A204.1 (cell line): Measurements from ENCODE around the gene JOSD2.
"Not testable (repeated sequence)": the region's sequence is repeated elsewhere in the genome, so short reads cannot be mapped to it uniquely, and the experiment has no call there.

Experiments used
- FAIRE-seq: peaks from 2 replicates; lab custom pipeline; 2012; peaks lifted over from hg19 to GRCh38; lab: Jason Lieb, UNC

The JOSD2 gene

DNA sequence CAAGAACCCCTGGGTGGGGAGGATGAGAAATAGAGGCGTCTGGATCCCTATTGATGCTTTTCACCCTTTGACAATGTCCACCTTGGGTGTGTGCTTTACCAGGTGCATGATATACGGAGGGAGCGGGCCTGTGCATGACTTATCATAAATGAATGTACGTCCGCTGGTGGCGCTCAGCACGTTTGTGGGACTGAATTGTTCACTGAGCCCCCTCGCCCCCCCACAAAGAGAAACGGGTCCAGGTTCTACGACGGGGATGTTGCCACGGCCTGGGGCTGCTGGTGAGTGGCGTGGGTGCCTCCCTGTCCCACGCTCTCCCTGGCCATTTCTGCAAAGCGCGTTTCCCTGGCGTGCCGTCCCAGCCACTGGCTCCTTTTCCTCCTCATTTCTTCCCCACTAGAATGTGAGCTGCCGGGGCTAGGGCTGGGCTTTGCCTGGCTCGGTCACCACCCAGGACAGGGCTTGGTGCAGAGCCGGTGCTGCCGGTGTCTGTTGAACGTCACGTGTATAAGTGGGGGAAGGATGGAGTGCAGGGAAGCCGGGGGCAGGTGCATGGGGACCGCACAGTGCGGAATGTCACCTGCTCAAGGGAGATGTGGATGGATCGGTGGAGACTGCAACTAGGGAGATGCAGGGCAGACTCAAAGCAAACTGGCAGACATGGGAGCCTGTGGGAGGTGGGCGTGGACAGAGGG, 35.7 kb upstream of the JOSD2 start:
- no peak for FAIRE-seq

- FAIRE-seq = no peak
These were observed 32.0 kb upstream of the JOSD2 start for GRCh38 chr19:50542943-50543342.

DNA sequence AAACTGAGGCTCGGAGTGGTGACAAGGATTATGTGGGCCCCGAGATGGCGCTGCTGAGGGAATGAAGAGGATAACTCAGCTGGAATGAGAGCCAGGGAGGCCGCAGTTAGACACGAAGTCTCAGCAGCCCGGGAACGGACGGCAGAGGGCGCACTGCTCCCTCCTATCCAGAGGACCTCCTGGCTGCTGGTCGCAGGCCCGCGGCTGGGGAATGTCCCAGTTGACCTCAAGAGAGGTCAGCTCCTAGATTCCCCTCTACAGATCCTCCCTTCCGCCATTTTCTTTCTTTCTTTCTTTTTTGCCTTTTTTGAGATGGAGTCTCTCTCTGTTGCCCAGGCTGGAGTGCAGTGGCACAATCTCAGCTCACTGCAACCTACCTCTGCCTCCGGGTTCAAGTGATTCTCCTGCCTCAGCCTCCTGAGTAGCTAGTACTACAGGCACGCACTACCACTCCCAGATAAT, 26.8 kb upstream of the JOSD2 start:
- peak; percentile 66 for FAIRE-seq

DNA sequence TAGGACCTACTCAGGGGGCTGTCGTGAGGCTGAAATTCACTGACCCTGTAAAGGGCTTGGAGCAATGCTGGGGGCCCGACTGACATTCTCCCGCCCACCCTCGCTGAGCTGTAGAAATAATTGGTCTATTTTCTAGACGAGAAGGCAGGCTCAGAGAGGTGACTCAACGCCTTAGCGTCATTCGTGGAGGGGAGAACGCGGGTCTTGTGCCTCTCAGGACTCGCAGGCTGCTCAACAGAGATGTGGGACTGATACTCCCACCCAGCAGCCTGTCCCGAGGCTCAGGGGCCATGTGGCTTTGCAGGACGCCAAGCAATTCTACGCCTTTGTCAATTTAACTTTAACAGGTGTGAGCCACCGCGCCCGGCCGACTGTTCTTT, 26.3 kb upstream of the JOSD2 start:
- no peak for FAIRE-seq

DNA sequence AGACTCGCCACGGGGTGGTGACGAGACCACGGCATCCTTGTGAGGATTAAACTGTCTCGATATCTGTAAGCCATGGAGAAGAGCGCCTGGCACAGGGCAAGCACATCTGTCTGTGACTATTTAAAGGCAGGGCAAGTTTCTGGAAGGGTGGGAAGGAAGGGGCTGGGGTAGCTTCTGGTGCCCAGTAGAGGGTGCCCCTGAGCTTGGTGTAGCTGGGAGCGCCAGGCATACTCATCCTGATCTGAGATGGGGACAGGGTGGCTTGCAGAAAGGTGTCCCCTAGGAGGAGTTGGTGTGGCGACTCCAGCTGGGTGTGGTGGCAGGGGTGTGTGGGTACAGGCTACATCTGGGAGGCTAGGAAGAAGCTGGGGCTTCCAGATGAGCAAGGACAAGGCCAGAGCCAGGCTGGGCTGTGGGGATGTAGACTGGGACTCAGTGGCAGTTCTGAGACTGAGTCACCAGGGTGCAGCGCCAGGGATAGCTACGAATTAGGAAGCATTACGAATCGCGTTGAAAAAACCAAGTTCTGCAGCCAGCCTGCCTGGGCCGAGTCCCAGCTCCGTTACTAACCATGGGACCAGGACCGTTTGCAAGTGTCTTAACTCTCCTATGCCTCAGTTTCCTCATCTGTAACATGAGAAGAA, 25.8 kb upstream of the JOSD2 start:
- no peak for FAIRE-seq

DNA sequence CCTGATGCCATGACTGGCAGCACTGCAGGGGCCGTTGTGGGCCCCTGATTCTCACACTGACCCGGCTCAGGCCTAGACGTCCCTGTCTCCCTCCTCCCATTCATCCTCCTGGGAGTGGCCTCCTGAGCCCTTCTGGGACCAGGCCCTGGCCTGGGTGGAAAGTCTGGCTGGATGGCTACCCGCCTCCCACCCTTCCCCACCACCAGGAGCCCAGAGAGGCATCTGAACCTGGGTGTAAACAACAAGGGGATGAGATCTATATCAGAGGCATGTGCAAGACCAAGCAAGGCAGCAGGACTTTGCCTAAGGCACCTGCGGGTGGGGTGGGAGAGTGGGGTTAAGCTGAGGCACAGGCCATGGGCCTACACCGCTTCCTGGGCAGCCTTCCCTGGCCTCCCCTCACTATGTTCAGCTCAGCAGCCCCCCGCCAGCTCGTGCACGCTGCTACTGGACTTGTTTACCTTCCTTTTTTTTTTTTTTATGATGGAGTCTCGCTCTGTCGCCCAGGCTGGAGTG, 24.7 kb upstream of the JOSD2 start:
- no peak for FAIRE-seq

GRCh38 chr19:50534478-50534877, 23.5 kb upstream of the JOSD2 start:
- FAIRE-seq = no peak

DNA sequence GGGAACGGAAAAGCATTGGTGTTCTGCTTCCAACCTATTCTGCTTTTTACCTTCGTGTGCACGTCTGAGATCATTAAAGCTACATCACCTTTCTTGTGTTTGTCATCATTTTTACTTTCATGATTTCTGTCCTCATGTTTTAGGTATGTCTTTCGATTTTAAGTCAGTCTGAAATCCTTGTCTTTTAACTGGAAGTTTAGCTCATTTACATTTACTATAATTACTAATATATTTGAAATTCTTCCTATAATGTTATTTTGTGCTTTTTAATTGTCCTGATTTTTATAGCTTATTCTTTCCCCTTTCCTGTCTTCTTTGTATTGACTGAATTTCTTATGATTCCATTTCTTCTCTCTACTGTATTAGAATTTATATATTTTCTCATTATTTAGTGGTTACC, 22.0 kb upstream of the JOSD2 start:
- FAIRE-seq = no peak

DNA sequence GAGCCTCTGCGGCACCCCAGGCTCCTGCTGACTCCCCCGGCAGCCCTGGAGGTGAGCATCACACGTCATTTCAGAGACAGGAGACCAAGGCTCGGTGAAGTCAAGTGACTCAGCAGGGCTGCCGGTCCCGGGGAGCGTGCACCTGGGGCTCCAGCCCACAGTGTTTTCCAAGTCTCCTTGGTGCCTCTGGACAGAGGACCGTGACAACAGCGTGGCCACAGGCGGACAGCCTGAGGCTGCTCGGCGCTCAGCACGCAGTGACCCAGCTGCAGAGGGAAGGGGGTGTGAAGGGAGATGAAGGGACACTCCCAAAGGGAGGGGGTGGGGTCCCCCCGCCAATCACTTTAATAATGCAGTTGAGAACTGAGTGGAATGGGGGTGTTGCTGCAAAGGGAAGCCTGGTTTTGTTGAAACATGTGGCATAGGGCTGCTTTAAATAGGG, 20.2 kb upstream of the JOSD2 start:
- FAIRE-seq = no peak

DNA sequence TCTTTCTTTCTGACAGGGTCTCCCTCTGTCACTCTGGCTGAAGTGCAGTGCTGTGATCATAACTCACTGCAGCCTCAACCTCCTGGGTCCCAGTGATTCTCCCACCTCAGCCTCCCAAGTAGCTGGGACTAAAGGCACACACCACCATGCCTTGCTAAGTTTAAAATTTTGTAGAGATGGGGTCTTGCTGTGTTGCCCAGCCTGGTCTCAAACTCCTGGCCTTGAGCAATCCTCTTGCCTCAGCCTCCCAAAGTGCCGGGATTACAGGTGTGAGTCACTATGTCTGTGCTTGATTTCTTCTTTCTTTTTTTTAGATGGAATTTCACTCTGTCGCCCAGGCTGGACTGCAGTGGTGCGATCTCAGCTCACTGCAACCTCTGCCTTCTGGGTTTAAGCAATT, 17.1 kb upstream of the JOSD2 start:
- FAIRE-seq = not testable (repeated sequence)

DNA sequence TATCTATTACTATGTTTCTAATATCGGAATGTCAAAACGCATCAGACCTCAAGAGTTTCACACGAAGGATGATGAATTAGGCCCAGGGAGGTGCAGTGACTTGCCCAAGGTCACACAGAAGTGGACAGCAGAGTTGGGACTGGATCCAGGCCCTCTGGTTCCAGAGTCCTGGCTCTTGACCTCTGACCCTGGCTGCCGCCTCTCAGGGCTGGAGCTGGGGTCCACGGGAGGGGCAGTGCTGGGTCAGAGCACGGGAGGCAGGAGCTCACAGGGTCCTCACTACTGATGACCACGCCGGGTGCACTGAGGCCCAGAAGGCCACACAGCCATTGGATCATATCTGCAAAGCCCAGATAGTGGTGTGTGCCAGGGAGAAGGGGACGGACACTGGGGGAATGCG, 11.9 kb upstream of the JOSD2 start:
- no peak for FAIRE-seq

DNA sequence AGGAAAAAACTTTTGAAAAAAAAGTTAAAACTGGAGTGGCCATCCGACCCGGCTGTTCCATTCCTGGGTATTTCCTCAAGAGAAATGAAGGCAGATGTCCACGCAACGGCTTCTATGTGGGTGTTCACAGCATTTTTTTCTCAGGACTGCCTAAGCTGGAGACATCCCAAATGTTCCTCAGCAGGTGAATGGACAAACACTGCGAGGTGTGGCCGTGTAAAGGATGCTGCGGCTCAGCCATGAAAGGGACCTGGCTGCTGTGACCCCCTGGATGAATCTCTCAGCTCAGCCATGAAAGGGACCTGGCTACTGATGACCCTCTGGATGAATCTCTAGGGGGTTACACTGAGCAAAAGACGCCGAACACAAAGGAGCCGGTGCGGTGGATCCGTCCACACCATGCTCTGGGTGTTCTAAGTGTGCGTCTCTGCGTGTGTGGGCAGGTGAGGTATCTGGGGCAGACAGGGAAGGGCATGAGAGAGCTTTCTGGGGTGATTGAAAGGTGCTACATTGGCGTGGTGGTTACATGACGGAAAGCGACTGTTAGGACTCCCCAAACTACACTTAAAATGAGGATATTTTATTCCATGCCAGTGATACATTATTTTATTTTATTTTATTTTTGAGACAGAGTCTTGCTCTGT, 10.0 kb upstream of the JOSD2 start:
- FAIRE-seq = no peak

DNA sequence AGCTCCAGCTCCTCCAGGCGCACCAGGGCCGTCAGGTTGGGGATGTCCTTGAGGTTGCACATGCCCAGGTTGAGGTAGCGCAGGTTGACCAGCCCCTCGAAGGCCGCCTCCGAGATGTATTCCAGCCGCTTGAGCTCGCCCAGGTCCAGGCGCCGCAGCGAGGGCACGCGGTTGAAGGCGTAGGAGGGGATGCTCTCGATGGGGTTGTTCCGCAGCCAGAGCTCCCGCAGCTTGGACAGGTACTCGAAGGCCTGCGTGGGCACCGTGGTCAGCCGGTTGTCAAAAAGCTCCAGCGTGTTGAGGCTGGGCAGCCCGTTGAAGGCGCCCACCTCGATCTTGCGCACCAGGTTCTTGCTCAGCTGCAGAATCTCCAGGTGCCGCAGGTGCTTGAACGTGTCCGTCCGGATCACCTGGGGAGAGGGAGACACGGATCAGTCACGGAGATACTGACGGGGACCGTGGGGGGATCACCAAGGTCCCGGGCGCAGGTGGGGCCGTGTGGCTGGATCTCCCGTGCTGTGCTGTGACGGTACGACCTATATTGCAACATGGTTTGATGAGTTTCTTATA, 8.1 kb upstream of the JOSD2 start:
- no peak for FAIRE-seq

DNA sequence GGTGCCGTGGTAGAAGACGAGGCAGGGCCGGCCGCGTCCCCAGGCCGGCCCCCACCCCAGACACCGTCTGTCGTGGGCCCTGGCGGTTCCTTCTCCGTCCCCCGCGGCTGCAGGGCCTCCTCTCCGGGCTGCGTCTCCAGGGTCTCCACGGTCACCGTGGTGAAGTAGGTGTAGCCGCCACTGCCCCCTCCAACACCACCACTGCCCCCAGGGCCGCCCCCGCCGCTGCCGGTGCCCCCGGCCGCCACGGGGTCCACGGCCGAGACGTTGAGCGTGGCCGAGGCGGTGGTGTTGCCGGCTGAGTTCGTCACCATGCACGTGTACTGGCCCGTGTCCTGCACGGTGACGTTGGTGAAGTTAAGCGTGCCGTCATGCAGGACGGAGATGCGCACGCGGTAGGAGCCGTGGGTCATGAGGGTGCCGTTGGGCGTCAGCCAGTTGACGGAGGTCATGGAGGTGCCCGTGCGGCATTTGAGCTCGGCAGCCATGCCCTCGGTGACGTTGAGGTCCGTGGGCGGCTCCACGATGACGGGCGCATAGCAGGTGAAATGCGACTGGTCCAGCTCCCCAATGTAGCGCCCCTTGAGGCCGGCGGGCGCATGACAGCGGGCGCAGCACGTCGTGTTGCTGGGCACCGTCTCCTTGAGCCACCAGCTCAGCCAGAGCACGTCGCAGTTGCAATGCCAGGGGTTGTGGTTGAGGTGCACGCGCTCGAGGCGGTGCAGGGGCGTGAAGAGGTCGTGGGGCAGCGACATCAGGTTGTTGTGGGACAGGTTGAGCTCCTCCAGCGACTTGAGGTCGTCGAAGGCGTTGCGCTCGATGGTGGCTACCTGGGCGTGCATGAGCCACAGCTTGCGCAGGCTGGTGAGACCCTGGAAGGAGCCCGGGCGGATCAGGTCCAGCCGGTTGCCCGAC, 7.4 kb upstream of the JOSD2 start:
- no peak for FAIRE-seq

DNA sequence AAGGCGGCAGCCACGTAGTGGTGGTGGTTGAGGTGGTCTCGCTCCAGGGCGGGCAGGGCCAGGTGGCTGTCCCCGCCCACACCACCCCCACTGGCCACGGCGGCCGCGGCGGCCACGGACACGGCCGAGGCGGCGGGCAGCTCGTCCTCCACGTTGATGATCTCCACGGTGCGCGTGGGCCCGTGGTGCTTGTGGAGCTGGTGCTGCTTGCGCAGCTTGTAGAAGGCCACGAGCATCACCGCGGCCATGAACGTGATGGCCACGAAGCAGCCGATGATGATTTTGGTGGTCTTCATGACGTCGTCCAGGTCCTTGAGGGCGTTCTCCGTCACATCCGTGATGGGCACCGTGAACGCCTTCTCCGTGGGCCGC, 6.7 kb upstream of the JOSD2 start:
- no peak for FAIRE-seq

DNA sequence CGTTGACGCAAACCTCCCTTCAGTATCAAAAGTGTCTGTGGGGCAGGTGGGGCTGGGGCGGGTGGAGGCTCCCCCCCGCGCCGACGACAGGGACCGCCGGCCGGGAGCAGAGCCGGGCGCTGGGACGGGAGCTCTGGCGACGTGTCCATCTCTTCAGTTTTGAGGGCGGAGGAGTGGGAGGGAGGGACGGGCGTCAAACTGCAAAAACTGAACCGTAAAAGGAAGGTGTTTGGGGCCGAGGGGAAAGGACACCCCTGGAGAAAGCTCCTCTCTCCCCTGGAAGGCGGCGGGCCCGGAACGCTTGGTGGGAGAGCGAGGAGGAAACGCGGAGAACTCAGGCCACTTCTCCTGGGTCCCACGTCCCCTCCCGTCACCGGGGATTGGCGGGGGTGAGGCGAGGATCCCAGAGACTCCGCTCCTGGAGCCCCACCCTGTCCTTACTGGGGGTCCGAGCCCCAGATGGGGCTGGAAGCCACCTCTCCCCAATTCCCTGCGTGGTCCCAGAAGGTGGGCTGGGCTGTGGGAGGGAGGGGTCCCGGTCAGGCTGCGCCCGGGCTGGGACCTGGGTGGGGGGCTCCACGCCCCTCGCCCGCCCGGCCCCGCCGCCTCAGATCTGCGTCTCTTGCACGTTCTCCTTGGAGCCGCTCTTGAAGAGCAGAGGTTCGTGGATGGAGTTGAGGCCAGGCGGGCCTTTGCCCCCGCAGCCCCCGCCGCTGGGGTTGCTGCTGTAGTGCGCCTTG, 6.1 kb upstream of the JOSD2 start:
- no peak for FAIRE-seq

- FAIRE-seq = no peak
These were observed 5.5 kb upstream of the JOSD2 start for GRCh38 chr19:50516456-50516855.

DNA sequence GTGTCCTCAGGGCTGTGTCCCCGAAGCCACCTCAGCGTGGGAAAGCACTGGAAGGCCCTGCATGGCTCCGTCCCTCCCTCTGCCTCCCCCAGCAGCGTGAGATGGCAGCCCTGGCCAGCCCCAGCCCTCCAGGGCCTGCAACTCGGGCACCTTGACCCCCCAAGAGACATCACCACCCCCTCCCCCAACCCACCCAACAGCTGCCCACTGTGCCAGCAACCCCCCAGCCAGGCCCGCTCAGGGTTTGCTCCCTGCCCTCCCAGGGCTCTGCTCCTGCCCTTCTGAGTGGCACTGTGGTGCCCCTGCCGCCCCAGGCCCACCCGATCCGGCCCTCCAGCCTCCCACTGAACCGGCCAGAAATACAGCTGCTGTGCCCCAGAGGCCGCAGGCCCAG, 4.2 kb upstream of the JOSD2 start:
- FAIRE-seq = no peak

DNA sequence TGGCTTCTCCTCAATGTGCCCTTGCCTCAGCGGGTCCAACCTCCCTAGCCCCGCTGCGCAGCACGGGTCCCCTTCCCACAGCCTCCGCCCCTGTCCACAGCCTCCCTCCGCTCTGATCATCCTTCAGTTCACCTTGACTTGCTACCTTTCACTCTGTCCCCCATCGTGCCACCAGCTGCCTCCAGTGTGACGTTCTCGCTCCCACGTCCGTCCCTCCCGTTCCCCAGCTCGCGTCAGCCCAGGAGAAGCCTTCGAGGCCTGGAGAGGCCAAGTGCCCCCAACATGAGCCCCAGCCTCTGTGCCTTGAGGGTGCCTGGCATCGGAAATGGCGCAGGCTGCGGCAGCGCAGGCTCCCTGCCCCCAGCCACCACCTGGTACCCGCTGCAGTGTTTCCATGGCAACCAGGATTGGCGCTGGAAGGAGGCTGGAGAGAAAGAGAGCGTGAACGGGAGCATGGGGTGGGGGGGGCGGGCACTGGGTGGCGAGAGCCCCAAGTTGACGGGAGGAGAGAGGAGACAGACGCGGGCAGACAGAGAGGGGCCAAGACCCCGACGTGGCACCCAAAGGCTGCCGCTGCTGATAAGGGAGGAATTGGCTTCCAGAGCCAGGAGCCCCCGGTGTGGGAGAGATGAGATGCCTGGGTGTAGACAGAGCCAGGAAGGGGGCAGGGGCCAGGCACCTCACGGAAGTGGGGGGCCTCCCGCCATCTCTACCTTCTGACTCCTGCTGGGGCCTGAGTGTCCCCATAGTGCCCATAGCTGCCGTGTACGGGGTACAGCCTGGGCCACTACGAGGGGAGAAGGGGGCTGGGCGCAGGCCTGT, 3.6 kb upstream of the JOSD2 start:
- no peak for FAIRE-seq

- no peak for FAIRE-seq
These were observed 2.9 kb upstream of the JOSD2 start, which contains the start of gene ASPDH for GRCh38 chr19:50513746-50514345. ASPDH (minus strand) TSS chr19:50513913; CDS start chr19:50513823, 90 bp downstream.
